ENCODE measurements around the gene ZNF483.
"Not testable (repeated sequence)": the region's sequence is repeated elsewhere in the genome, so short reads cannot be mapped to it uniquely, and the experiment has no call there.

ZNF483 gene

DNA sequence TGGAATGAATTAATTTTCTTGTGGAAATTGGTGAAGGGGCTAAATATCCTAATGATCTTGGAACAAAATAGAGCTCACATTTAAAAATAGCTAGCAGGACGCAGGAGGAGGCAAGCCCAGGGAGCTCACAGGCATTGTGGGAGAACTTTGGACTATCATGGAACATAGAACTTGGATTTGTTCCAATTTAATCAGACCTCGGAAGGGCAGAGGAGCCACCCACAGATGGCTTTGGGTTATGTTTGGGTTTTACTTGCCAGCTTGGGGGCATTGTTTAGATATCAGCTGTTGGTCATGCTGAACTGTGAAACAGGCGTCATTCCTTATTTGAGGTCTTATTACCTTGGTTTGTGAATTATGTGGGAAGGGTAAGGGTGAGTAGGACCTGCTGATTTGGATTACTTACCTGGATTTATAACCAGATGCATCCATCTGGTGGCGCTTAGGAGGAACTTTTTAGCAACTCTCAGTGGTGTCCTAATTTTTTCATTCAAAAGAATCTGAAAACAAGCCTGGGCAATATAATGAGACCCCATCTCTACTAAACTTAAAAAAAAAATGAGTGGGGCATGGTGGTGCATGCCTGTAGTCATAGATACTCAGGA is 88.6 kb downstream of the ZNF483 start:
- FAIRE-seq, result no peak
- TF ChIP-seq, protein P1, sequence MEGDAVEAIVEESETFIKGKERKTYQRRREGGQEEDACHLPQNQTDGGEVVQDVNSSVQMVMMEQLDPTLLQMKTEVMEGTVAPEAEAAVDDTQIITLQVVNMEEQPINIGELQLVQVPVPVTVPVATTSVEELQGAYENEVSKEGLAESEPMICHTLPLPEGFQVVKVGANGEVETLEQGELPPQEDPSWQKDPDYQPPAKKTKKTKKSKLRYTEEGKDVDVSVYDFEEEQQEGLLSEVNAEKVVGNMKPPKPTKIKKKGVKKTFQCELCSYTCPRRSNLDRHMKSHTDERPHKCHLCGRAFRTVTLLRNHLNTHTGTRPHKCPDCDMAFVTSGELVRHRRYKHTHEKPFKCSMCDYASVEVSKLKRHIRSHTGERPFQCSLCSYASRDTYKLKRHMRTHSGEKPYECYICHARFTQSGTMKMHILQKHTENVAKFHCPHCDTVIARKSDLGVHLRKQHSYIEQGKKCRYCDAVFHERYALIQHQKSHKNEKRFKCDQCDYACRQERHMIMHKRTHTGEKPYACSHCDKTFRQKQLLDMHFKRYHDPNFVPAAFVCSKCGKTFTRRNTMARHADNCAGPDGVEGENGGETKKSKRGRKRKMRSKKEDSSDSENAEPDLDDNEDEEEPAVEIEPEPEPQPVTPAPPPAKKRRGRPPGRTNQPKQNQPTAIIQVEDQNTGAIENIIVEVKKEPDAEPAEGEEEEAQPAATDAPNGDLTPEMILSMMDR (IDR thresholded peaks at IDR 0.05; ENCODE audit: insufficient read depth, missing control alignments), result no peak
- DNase-seq (ENCODE audit: insufficient read length, low spot score), result no peak

DNA sequence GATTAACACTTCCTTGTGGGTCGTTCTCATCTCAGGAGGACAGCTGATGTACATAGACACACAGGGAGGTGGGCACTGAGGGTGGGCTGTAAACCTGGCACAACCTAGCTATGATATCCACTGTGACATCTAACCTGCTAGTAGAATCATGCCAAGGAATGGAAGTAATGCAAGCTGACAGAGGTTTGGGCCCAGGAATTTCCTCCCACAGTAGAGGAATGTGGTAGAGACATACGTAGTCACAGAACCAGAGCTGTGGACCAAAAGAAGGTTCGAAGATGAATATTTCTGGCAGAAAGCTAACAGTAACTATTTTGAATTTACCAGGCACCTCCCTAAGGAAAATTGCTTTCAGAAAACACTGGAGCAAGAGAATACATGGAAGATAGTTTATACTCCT is 90.9 kb downstream of the ZNF483 start:
- TF ChIP-seq, protein P1 (IDR thresholded peaks at IDR 0.05; ENCODE audit: insufficient read depth, missing control alignments), result no peak
- DNase-seq (ENCODE audit: insufficient read length, low spot score) (no peak), FAIRE-seq (no peak)

DNA sequence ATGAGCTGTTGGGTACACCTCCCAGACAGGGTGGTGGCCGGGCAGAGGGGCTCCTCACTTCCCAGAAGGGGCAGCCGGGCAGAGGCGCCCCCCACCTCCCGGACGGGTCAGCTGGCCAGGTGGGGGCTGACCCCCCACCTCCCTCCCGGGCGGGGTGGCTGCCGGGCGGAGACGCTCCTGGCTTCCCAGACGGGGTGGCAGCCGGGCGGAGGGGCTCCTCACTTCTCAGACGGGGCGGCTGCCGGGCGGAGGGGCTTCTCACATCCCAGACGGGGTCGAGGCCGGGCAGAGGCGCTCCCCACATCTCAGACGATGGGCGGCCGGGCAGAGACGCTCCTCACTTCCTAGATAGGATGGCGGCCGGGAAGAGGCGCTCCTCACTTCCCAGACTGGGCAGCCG is 92.4 kb downstream of the ZNF483 start:
- not testable (repeated sequence) for DNase-seq (ENCODE audit: insufficient read length, low spot score); FAIRE-seq

DNA sequence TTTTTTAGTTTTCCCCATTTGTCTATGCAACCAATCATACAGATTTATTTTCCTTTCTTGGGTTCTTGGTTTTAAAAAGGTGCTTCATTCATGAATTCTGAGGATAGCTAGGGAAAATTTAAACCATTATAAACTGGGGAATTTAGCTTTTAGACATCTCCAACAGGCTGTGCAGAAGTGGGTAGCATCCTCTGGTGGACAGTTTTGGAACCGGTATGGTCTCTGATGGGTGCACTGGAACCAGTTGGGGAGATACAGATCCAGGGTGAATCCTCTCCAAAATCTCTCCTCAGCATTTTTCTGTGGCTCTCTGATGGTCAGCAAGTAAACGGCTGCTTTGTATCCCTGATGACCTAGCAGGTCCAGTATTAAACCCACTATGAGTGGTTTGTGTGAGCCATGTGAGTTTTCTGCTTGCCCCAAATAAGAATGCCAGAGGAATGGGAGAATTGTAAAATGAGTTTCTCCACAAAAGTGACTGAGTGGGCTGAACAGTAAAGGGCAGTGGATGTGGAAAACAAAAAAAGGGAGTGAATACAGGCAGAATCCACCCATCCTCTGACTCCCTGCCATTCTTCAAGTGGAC is 97.0 kb downstream of the ZNF483 start:
- no peak for FAIRE-seq

DNA sequence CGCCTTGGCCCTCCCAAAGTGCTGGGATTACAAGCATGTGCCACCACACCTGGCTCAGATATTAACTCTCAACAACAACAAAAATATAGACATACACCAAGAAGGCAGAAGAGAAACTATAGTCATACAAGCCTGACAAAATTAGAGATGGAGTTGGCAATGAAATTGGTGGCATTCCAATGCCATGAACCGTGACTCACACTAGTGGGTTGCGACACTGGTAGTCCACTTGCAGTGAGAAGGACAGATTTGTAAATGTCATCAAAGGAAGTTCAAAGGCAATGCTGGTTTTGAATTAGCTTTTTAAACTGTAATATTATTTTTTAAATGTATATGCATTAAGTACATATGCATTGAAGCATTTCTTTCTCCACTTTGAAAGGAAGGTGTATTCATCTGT is 97.6 kb downstream of the ZNF483 start:
- FAIRE-seq, result no peak
- no peak for DNase-seq (ENCODE audit: insufficient read length, low spot score)
- TF ChIP-seq, protein P1 (IDR thresholded peaks at IDR 0.05; ENCODE audit: insufficient read depth, missing control alignments), result no peak

More for the DNA sequence above, 97.0 kb downstream of the ZNF483 start:
- TF ChIP-seq, protein P1 (IDR thresholded peaks at IDR 0.05; ENCODE audit: insufficient read depth, missing control alignments), result peak; percentile 44
- no peak for DNase-seq (ENCODE audit: insufficient read length, low spot score)

Data from D721Med (cell line).